Lower lobe of right lung (tissue), 2 donors: Measurements from ENCODE around the gene PRKG1. TPM values are rescaled to one million over a fixed set of nuclear protein-coding genes. Genes with fewer than 3 reads are reported as not detected.

ENCODE experiments used
- ATAC-seq, 2 donors: fragments of 200-7000 bp; cut with Tn5 transposase; one replicate each; pipeline ENCODE4 v1.9.1; 2020 to 2022; ENCODE audit warnings: mild to moderate bottlenecking in 2 of 2, moderate library complexity in 2 of 2
- DNase-seq: peaks from one replicate; pipeline ENCODE4 v3.0.0-alpha.2; 2020
- H3K27ac ChIP-seq: fragments of 200-600 bp; one replicate; pipeline ENCODE4 v1.8.0; 2022
- H3K27me3 ChIP-seq: fragments of 200-600 bp; one replicate; pipeline ENCODE4 v1.8.0; 2022; ENCODE audit warnings: low read depth
- H3K36me3 ChIP-seq: fragments of 200-600 bp; one replicate; pipeline ENCODE4 v1.8.0; 2022; ENCODE audit warnings: mild to moderate bottlenecking
- H3K4me1 ChIP-seq: fragments of 200-600 bp; one replicate; pipeline ENCODE4 v1.8.0; 2022
- H3K4me3 ChIP-seq: fragments of 200-600 bp; one replicate; pipeline ENCODE4 v1.8.0; 2022; ENCODE audit warnings: mild to moderate bottlenecking
- H3K9me3 ChIP-seq: fragments of 200-600 bp; one replicate; pipeline ENCODE4 v1.8.0; 2022
- CTCF ChIP-seq: fragments of 200-600 bp; IDR thresholded peaks from one replicate; pipeline ENCODE4 v1.8.0; 2022; ENCODE audit warnings: antibody characterized with exemption, mild to moderate bottlenecking
- intact Hi-C: fragments of 100-400 bp; cut with DNase I; formaldehyde crosslinking; loops from one replicate; pipeline ENCODE4 v1.11.0; 2022
- total RNA-seq: library from RNA; stranded (reverse); fragmentation: NEBNext Ultra II Directional; extraction: Animal tissue kit (Norgen Biotek cat#: 25700); gene quantifications from one replicate; pipeline ENCODE4 v1.2.1, GENCODE V29; 2021
- donor health status: DM: no; HTN: yes; CAD: no; lungs with severe emphysema.

PRKG1 gene
- total RNA-seq, 1 donor from 2014 or later: 23.6 TPM

GRCh38 chr10:51125518-51125917, 51.2 kb downstream of the PRKG1 start:
- Histone ChIP-seq H3K36me3 (no peaks in the 10 kb centered on the region), H3K4me1 (no peaks in the 10 kb centered on the region), H3K27ac (no peak overlapping the region), H3K27me3 (no peaks in the 10 kb centered on the region), H3K4me3 (no peak overlapping the region), H3K9me3 (peaks cover 4% of the 10 kb centered on the region)
- no peak for TF ChIP-seq CTCF
- no peak for DNase-seq
- no peak for ATAC-seq
- intact Hi-C loops: no loop called here

GRCh38 chr10:51129946-51130544, 55.8 kb downstream of the PRKG1 start:
- ATAC-seq (no peak), DNase-seq (no peak)
- Histone ChIP-seq H3K9me3 (peaks cover 4% of the 10 kb centered on the region), H3K36me3 (no peaks in the 10 kb centered on the region), H3K27me3 (no peaks in the 10 kb centered on the region), H3K27ac (no peak overlapping the region), H3K4me1 (no peaks in the 10 kb centered on the region), H3K4me3 (no peak overlapping the region)
- intact Hi-C loops: no loop called here
- no peak for TF ChIP-seq CTCF

DNA sequence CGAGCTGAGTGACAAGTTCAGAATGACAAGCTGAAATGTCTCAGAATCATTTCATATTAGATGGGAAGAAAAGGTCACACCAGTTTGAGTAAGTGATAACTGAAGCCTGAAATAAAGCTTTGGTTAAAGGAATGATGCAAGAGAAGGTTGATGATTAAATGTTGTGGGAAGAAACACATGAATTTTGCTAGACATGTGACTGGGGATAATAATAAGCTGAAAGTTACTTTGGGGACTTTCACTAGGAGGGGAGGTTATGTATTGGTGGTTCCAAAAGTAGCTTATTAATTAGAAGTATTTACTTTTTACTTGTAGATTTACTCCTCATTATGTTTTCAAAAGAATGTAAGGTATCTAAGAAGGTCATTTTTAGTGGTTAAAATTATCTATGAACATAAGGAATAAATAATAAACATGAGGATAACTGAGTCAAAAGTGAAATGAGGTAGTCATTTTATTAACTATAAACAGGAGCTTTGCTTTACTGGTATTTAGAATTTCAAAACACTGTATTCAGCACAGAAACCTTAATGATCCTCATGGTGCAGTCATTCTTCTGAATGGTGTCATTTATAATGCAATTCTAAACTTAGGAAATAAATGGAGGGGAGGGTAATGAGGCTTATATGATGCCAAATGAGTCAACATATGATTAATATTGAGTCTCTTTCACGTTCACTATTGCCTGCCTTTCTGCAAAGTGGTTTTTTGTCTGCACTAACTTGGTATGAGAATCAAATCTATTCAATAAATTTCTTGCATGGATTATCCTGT, 63.7 kb downstream of the PRKG1 start:
- Histone ChIP-seq H3K4me1 (no peaks in the 10 kb centered on the region), H3K27ac (no peak overlapping the region), H3K4me3 (no peak overlapping the region), H3K36me3 (no peaks in the 10 kb centered on the region), H3K9me3 (no peaks in the 10 kb centered on the region), H3K27me3 (no peaks in the 10 kb centered on the region)
- DNase-seq (no peak), ATAC-seq (no peak)
- no peak for TF ChIP-seq CTCF
- intact Hi-C loops: no loop called here

DNA sequence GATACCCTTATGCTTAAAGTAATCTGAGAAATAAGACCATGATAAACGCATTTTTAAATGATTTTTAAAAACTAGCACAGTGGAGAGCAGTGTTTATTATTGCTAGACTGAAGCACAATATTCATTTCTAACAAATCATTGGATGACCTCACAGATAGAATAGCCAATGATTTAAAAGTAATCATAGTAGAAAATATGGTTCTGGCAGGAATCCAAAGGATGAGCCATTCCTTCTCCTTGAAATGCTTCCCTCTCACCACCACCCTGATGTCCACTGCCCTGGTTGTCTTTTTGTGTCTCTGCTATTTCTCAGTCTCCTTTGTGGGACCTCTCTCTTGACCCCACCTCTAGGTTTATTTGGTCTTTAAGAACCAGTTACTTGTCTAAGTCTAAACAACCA, 64.9 kb downstream of the PRKG1 start:
- Histone ChIP-seq H3K36me3 (no peaks in the 10 kb centered on the region), H3K27ac (no peak overlapping the region), H3K4me3 (no peak overlapping the region), H3K4me1 (no peaks in the 10 kb centered on the region), H3K9me3 (no peaks in the 10 kb centered on the region), H3K27me3 (no peaks in the 10 kb centered on the region)
- DNase-seq (no peak), ATAC-seq (no peak)
- no peak for TF ChIP-seq CTCF
- intact Hi-C loops: no loop called here

- Histone ChIP-seq H3K4me1 (no peaks in the 10 kb centered on the region), H3K27ac (no peak overlapping the region), H3K9me3 (no peaks in the 10 kb centered on the region), H3K4me3 (no peak overlapping the region), H3K36me3 (no peaks in the 10 kb centered on the region), H3K27me3 (no peaks in the 10 kb centered on the region)
- intact Hi-C loops: no loop called here
- ATAC-seq: no peak
- DNase-seq: no peak
- TF ChIP-seq CTCF: no peak
Observed at GRCh38 chr10:51141010-51141409, 66.7 kb downstream of the PRKG1 start.
